T-helper 1 cell treated with Interleukin-12 subunit alpha and Interleukin-12 subunit beta and Interleukin-4 antibody, amounts not matched to agents 30 ng/mL and 1 ng/mL, for 36 hours (primary cell): Measurements from ENCODE around the gene PAQR4. TPM values are rescaled to one million over a fixed set of nuclear protein-coding genes. Genes with fewer than 3 reads are reported as not detected.

Experiments
- intact Hi-C: fragments of 100-400 bp; cut with micrococcal nuclease; formaldehyde crosslinking; loops from one replicate; pipeline ENCODE4 v1.15.1; 2024
- total RNA-seq: library from RNA; stranded (reverse); gene quantifications from 2 replicates; pipeline ENCODE4 v1.2.3, GENCODE V29; 2022

The PAQR4 gene
- total RNA-seq, 1 donor from 2014 or later, result 31.9 TPM

DNA sequence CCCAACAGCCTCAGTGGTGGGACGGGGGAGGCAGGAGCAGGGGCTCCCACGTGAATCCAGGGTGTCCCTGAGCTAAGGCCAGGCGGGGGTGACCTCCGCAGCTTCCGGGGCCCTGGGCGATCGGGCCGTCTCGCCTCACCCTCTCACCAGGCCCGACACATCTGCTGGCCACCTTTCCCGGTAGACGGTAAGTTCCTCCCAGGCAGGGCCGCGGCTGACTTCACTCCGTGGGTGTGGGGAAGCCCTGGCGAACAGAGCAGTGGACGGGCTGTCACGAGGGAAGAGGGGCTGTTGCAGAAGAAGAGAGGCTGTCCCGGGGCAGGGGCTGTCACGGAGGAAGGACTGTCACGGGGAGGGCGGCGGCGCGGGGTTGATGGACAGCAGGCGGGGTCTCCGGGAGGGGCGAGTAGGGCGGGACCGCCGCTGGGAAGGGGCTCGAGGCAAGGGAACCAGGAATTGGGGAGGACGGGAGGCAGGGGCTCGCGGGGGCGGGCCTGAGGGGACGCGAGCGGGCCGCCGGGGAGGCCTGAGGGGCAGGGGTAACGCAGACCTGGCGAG is 10.6 kb downstream of the PAQR4 start:
- intact Hi-C loops, result loop anchor here (1.0 kb wide), 3 partner anchors 10 to 68 kb away; partner anchors contain the start of genes FLYWCH1, PAQR4 and THOC6

DNA sequence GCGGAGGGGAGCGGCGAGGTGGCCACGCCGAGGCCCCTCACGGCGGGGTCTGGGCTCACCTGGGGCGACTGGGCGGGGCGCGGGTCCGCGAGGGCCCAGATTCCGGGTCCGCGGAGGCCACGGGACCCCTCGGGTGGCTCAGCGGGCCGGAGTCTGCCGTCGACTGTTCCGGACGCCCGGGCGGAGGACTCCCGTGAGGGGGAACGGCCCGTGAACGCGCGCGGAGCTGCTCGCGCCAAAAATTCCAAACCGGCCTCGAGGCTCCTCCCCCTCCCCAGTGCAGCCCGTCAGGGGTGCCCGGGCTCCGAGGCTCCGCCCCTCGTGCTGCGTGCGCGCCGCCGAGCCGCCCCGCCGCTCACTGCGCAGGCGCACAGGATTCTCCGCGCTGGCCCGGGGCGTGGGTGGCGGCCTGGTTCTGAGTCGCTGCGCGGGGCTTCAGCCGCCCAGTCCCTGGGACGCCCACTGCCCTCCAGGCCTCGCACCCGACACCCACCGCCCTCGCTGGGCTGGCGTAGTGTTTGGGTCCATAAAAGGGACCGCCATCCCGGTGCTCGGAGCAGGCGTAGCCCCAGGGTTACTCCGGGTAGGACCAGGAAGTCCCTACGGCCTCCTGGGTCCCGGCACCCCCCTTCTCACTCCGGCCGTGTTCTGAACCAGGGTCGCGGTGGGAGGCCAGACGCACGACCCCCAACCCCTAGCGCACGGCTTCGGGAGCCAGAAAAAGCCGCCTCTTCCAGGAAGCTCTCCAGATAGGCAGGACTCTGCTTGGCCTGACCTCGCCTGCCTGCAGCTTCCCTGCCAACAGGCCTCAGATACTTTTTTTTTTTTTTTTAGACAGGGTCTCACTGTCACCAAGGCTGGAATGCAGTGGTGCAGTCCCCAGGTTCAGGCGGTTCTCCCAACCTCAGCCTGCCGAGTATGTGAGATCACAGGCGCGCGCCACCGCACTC is 11.4 kb downstream of the PAQR4 start, which contains the start of gene PKMYT1:
Gene PKMYT1, minus strand, starts transcription at position 220 of the 950 bp plus-strand sequence. CDS start 789 bp downstream, outside the sequence.
- intact Hi-C loops, result loop anchor here (1.0 kb wide), 3 partner anchors 11 to 69 kb away; partner anchors contain the start of genes FLYWCH1, PAQR4 and THOC6

- intact Hi-C loops, result no loop called here
These were observed 12.2 kb downstream of the PAQR4 start for GRCh38 chr16:2981177-2981898.

- intact Hi-C loops, result no loop called here
These were observed 12.7 kb downstream of the PAQR4 start for GRCh38 chr16:2981899-2982250.

- intact Hi-C loops, result no loop called here
These were observed 13.3 kb downstream of the PAQR4 start for GRCh38 chr16:2982402-2982801.

- intact Hi-C loops, result loop anchor here (2.0 kb wide), 1 partner anchor 19 kb away; no protein-coding TSS in a partner anchor
These were observed 14.6 kb downstream of the PAQR4 start for GRCh38 chr16:2983706-2984136.

- intact Hi-C loops, result loop anchor here (2.0 kb wide), 1 partner anchor 17 kb away; no protein-coding TSS in a partner anchor
These were observed 16.3 kb downstream of the PAQR4 start for GRCh38 chr16:2985462-2985861.

DNA sequence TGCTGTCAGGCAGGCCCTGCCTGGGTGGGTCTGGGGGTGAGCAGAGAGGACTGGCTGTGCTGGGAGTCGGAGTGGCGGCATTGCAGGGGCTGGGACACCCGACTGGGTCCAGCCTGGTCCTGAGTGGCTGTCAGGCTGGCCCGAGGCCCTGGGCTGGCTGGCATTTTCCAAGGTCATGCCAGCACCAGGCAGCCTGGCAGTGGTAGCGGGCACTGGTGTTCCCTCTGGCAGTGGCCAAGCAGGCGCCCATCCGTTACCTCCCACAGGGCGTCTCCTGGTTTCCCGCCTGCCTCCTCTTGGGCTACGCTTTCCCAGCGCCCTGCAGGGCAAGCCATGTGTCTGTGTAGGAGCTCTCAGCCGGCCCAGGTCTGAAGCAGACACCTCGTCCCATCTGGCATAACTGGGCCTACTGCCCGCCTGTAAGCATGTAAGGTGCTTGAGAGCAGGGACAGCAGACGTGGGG is 16.8 kb downstream of the PAQR4 start:
- intact Hi-C loops, result loop anchor here (2.0 kb wide), 1 partner anchor 17 kb away; no protein-coding TSS in a partner anchor

DNA sequence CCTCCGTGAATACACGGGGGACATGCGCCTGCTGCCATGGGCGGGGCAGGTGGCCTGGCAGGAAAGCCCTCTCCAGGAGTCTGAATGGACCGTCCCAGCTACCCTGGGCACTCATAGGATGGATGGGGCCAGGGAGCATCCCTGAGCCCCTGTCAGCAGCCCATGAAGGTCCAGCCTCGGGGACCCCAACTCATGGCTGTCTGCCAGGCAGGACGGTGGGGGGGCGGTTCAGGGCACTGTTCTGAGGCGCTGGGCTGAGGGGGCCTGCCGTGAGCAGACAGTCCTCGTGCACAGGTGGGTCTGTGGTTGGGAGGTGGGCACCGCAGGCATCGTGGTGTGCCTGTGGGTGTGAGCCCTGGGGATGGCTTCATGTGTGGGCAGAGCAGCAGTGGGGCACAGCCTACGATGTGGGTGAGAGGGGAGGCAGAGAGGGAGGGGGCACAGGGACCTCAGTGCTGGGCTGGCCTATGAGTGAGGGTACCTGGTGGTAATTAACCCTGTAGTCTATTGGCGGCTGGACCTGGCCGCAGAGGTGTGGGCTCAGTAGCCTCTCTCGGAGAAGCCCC is 17.6 kb downstream of the PAQR4 start:
- intact Hi-C loops, result no loop called here

DNA sequence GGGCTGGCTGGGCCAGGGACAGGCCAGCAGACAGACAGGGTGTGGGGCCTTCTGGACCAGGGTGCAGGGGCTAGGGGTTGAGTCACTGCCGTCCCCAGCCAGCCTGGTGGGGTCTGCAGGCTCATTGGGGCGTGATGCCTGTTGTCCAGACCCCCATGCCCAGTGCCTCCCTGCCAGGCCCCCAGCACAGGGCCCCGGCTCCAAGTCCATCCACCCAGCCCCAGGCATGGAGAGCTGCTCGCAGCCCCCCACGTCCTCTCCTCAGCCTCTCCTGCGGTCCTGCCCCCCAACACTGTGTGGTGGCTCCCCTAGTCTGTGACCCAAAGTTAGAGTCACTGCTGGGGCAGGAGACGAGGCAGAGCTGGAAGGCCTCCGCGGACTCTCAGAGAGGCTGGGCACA is 18.1 kb downstream of the PAQR4 start:
- intact Hi-C loops, result no loop called here

GRCh38 chr16:2987833-2988232 is 18.7 kb downstream of the PAQR4 start:
- intact Hi-C loops, result no loop called here

GRCh38 chr16:2988590-2989099 is 19.5 kb downstream of the PAQR4 start:
- intact Hi-C loops, result no loop called here

- intact Hi-C loops, result no loop called here
These were observed 21.7 kb downstream of the PAQR4 start for GRCh38 chr16:2990891-2991290.

- intact Hi-C loops, result no loop called here
These were observed 22.6 kb downstream of the PAQR4 start for GRCh38 chr16:2991566-2992261.

- intact Hi-C loops, result no loop called here
These were observed 23.4 kb downstream of the PAQR4 start for GRCh38 chr16:2992383-2993081.

- intact Hi-C loops, result no loop called here
These were observed 27.1 kb downstream of the PAQR4 start for GRCh38 chr16:2996298-2996697.

GRCh38 chr16:2999929-3000328 is 30.8 kb downstream of the PAQR4 start:
- intact Hi-C loops, result no loop called here

GRCh38 chr16:3000540-3000939 is 31.4 kb downstream of the PAQR4 start:
- intact Hi-C loops, result no loop called here

DNA sequence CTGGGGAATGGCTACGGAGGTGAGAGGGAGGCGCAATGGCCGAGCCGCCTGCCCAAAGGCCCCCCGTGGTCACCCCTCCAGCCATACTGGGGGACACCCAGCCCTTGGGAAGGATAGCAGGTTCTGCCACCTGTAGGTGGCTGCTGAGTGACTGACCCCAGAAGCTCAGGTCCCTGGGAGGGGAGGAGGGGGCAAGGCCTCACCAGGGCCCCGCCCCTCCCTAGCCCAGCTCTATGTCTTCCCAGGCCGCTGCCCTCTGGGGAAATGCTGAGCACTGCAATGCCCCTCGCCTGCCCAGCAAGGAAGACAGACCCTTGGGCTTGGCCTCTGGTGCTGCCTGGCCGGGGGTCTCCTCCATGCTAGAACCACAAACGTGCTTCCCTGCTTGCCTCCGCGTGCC is 32.2 kb downstream of the PAQR4 start:
- intact Hi-C loops, result no loop called here
